ENCODE results near the gene PIGT. TPM values are rescaled to one million over a fixed set of nuclear protein-coding genes. Genes with fewer than 3 reads are reported as not detected.

PIGT gene
- total RNA-seq, 4 donors from 2014 or later = 76.4 to 87.3 (median 83.5) TPM

GRCh38 chr20:45449528-45449927, 33.6 kb downstream of the PIGT start:
- DNase-seq (ENCODE audit: low spot score) (no peak), ATAC-seq (ENCODE audit: low FRiP score) (no peak)
- no peak for TF ChIP-seq CTCF (IDR thresholded peaks at IDR 0.05)

GRCh38 chr20:45450097-45450818, 34.3 kb downstream of the PIGT start:
- DNase-seq (ENCODE audit: low spot score) = no peak
- TF ChIP-seq CTCF (IDR thresholded peaks at IDR 0.05) = no peak
- ATAC-seq (ENCODE audit: low FRiP score) = no peak

GRCh38 chr20:45452238-45452637, 36.3 kb downstream of the PIGT start:
- DNase-seq (ENCODE audit: low spot score) (no peak), ATAC-seq (ENCODE audit: low FRiP score) (no peak)
- TF ChIP-seq CTCF (IDR thresholded peaks at IDR 0.05) = no peak

DNA sequence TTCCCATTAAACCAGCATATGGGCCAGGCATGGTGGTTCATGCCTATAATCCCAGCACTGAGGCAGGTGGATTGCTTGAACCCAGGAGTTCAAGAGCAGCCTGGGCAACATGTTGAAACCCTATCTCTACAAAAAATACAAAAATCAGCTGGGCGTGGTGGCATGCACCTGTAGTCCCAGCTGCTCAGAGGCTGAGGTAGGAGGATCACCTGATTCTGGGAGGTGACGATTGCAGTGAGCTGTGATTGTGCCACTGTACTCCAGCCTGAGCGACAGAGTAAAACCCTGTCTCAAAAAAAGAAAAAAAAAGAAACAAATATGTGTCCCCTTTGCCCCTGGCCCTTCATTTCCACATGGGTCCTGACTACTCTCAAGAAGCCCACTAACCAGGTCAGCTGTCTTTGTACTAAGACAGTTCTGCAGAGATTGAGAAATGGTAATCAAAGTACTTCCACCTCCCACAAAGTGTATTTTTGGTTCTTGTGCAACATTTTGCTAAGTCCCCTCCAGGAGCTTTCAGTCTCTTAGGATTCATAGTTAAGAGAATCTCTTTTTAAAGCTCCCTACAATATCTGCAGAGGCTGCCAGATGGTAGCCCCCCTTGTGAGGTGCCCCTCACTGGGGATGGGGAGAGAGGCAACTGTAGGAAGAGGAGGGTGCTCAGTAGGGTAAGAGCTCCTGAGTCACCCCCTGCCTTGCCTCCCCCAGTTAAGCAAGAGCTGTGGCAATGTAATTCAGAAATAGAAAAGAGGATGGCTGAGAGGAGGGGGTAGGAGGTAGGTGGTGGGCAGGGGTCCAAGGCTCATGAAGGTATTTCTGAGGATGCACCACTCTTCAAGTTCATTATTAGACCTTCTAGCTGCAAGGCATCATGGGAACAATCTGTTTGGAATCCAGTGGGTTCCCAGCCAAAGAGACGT, 37.1 kb downstream of the PIGT start:
- ATAC-seq (ENCODE audit: low FRiP score) (peak; percentile 21), DNase-seq (ENCODE audit: low spot score) (no peak)
- no peak for TF ChIP-seq CTCF (IDR thresholded peaks at IDR 0.05)

GRCh38 chr20:45456632-45457031, 40.7 kb downstream of the PIGT start:
- no peak for ATAC-seq (ENCODE audit: low FRiP score)
- no peak for TF ChIP-seq CTCF (IDR thresholded peaks at IDR 0.05)
- no peak for DNase-seq (ENCODE audit: low spot score)

DNA sequence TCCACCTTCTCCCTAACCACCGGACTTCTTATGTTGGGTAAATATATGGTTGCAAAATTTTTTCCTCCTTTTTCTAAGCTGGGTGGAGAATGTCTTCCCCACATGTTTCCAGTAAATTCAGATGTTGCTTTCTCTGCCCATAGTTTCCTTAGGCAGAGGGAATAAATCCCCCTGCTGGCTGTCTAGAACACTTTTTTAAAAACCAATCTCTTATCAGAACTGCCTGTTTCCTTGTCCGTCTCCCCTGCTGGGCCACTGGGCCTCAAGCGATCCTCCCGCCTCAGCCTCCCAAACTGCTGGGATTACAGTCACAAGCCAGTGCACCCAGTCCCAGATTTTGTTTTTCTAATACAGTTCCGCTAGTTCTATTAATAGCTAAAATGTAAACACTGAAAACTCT, 43.7 kb downstream of the PIGT start:
- no peak for TF ChIP-seq CTCF (IDR thresholded peaks at IDR 0.05)
- DNase-seq (ENCODE audit: low spot score) (no peak), ATAC-seq (ENCODE audit: low FRiP score) (no peak)
